OCI-M1 (cell line): ENCODE results near the gene CDC27.

Experiments
- DNase-seq: peaks from one replicate; lab custom pipeline; 2025; lab: John Stamatoyannopoulos, UW

Gene CDC27

GRCh38 chr17:47188876-47189731, at the start of gene CDC27:
TSS of gene CDC27 (minus strand) at chr17:47189295. CDS start at chr17:47189172, 123 bp downstream.
- peak; percentile 100 for DNase-seq

GRCh38 chr17:47238321-47239010, 49.4 kb upstream of the CDC27 start:
- DNase-seq: no peak

- DNase-seq: no peak
Measured at GRCh38 chr17:47237841-47238240, 48.7 kb upstream of the CDC27 start.

GRCh38 chr17:47235923-47236322, 46.8 kb upstream of the CDC27 start:
- DNase-seq: no peak

- no peak for DNase-seq
Measured at GRCh38 chr17:47235506-47235905, 46.4 kb upstream of the CDC27 start.

- no peak for DNase-seq
Measured at GRCh38 chr17:47232465-47232864, 43.4 kb upstream of the CDC27 start.

- DNase-seq: no peak
Measured at GRCh38 chr17:47231866-47232265, 42.8 kb upstream of the CDC27 start.

GRCh38 chr17:47231334-47231733, 42.2 kb upstream of the CDC27 start:
- no peak for DNase-seq

GRCh38 chr17:47230864-47231263, 41.8 kb upstream of the CDC27 start:
- no peak for DNase-seq

- peak; percentile 94 for DNase-seq
Measured at GRCh38 chr17:47229535-47230443, 40.7 kb upstream of the CDC27 start.

GRCh38 chr17:47227862-47228261, 38.8 kb upstream of the CDC27 start:
- no peak for DNase-seq

GRCh38 chr17:47225911-47226688, 37.0 kb upstream of the CDC27 start:
- DNase-seq: peak; percentile 32

- peak; percentile 62 for DNase-seq
Measured at GRCh38 chr17:47225436-47225858, 36.4 kb upstream of the CDC27 start.

- peak; percentile 54 for DNase-seq
Measured at GRCh38 chr17:47224966-47225365, 35.9 kb upstream of the CDC27 start.

- DNase-seq: peak; percentile 16
Measured at GRCh38 chr17:47224077-47224476, 35.0 kb upstream of the CDC27 start.

- DNase-seq: no peak
Measured at GRCh38 chr17:47223460-47223859, 34.4 kb upstream of the CDC27 start.

- no peak for DNase-seq
Measured at GRCh38 chr17:47223007-47223406, 33.9 kb upstream of the CDC27 start.

GRCh38 chr17:47222047-47222446, 33.0 kb upstream of the CDC27 start:
- DNase-seq: no peak

- DNase-seq: no peak
Measured at GRCh38 chr17:47221154-47221553, 32.1 kb upstream of the CDC27 start.

- DNase-seq: no peak
Measured at GRCh38 chr17:47220531-47220999, 31.5 kb upstream of the CDC27 start.
